ENCODE measurements around the gene MXI1.

DNA sequence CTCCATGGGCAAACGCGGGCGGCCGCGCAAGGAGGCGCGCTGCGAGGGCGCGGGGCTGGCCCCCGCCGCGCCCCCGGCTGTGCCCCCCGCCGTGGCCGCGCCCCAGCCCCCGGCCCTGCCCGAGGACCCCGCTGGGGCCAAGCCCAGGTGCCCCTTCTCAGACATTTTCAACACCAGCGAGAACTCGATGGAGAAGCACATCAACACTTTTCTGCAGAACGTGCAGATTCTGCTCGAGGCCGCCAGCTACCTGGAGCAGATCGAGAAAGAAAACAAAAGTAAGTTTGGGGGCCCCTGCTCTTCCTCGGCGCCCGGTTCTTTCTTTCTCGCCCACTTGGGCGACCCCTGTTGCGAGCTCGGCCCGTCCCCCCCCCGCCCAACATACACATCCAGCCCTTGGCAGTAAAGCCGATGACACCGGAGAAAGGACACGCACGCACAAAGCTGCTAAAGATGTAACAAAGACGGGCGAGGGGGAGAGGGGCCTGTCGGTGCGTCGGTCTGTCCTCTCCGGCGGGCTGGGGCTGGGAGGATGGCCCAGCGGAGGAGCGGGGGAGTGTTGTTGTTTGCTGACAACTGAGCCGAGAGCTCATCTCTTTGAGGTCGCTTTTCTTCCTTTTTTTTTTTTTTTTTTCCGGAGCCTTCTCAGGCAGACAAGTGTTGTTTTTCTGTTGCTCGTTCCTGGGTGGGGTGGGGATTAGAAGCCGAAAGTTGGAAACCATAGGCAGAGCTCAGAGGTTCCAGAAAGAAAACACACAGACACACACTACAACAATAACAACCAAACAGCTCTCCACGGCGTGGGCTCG lies 604 bp downstream of the MXI1 start:
- TF ChIP-seq, protein P1, sequence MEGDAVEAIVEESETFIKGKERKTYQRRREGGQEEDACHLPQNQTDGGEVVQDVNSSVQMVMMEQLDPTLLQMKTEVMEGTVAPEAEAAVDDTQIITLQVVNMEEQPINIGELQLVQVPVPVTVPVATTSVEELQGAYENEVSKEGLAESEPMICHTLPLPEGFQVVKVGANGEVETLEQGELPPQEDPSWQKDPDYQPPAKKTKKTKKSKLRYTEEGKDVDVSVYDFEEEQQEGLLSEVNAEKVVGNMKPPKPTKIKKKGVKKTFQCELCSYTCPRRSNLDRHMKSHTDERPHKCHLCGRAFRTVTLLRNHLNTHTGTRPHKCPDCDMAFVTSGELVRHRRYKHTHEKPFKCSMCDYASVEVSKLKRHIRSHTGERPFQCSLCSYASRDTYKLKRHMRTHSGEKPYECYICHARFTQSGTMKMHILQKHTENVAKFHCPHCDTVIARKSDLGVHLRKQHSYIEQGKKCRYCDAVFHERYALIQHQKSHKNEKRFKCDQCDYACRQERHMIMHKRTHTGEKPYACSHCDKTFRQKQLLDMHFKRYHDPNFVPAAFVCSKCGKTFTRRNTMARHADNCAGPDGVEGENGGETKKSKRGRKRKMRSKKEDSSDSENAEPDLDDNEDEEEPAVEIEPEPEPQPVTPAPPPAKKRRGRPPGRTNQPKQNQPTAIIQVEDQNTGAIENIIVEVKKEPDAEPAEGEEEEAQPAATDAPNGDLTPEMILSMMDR (conservative IDR thresholded peaks at IDR 0.05; ENCODE audit: low read length): no peak
- no peak for TF ChIP-seq EZH2phosphoT487 (IDR thresholded peaks at IDR 0.05; ENCODE audit: borderline replicate concordance)

Measured in Loucy (cell line).